ENCODE measurements around the gene GASK1A. TPM values are rescaled to one million over a fixed set of nuclear protein-coding genes. Genes with fewer than 3 reads are reported as not detected.

The GASK1A gene
- total and polyA plus RNA-seq, 2 experiments from 2014 or later = 2.6 to 11.1 TPM

DNA sequence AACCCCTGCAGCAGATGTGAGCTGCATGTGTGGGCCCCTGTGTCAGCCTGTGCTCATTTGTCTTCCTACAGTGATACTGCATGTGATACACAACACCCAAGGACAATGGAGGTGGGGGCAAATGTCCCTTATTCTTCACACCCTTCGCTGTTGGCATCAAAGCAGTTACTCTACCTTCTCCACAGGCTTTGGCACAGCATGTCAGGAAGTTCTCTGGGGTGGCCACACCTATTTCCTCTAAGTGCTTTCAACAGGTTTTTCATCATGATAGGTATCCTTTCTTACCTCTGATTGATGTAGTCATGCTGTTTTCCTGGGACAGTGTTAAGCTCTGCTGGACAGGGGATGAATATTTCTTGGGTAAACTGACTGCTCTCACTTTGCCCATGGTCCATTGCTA, 43.6 kb upstream of the GASK1A start:
- Histone ChIP-seq H3K27me3 (ENCODE audit: insufficient read depth) (no peaks in the 10 kb centered on the region), H3K79me2 (replicated peaks; ENCODE audit: insufficient read depth) (no peaks in the 10 kb centered on the region), H4K20me1 (replicated peaks; ENCODE audit: insufficient read depth) (no peaks in the 10 kb centered on the region), H2AFZ (no peak overlapping the region), H3F3A (replicated peaks; ENCODE audit: low read depth) (no peaks in the 10 kb centered on the region), H3K4me3 (no peak overlapping the region), H3K4me2 (no peak overlapping the region), H3K36me3 (ENCODE audit: insufficient read depth) (no peaks in the 10 kb centered on the region), H3K4me1 (ENCODE audit: insufficient read depth) (no peaks in the 10 kb centered on the region), H3K9me2 (ENCODE audit: insufficient read depth) (no peaks in the 10 kb centered on the region), H3K27ac (ENCODE audit: low read depth) (no peak overlapping the region)
- DNase-seq (ENCODE audit: low spot score) (no peak), ATAC-seq (no peak)
- Mint-ChIP-seq H3K4me3 (no peak overlapping the region), H3K27ac (no peak overlapping the region), H3K4me1 (no peaks in the 10 kb centered on the region; the same call in 2 of the 3 replicates), H3K36me3 (ENCODE audit: low read depth) (no peaks in the 10 kb centered on the region), H3K9me3 (no peaks in the 10 kb centered on the region), H3K27me3 (ENCODE audit: insufficient read depth, low read depth, poor library complexity) (peaks cover 3% of the 10 kb centered on the region)
- TF ChIP-seq EZH2 (IDR thresholded peaks at IDR 0.05; ENCODE audit: low read depth, unreplicated experiment) = no peak
- TF ChIP-seq EZH2phosphoT487 (IDR thresholded peaks at IDR 0.05; ENCODE audit: unreplicated experiment) = no peak
- TF ChIP-seq CREB1 (CRISPR knock-in tag; IDR thresholded peaks at IDR 0.05; ENCODE audit: low read depth) = no peak

DNA sequence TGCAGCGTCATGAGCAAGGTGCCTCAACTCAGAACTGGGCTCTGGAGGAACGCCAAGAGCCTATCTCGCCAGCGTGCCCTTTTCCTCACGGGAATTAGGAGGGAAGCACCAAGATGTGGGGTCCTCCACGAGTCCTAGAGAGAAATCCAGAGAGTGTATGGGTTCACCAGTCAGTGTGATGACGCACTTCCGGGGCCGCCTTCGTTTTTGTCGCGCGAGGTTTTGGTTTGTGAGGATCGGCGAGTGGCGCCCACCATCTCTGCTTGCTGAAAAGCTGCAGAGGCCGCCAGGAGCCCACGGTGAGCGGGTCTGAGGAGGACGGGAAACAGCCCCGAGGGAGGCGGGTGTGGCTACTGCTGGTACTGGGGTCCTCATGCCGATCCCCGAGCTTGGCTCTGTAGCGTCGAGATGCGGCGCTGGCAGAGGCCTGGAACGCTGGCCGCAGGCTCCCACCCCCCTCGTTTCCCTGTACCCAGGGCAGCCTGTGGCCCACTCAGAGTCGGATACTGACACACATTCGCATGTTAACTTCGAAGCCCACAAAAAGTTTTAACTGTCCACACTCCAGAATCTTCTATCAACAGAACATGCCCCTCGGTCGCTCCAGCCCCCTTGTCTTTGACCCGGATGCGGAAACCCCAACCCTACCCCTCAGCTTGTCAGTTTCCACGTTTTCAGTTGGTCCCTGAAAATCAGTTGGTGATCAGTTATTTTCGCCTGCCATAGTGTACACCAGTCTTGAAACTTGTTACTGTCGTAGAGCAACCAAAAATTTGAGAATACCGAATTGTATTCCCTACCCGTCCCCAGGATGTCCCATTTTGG, 42.7 kb upstream of the GASK1A start:
- TF ChIP-seq, protein P1, sequence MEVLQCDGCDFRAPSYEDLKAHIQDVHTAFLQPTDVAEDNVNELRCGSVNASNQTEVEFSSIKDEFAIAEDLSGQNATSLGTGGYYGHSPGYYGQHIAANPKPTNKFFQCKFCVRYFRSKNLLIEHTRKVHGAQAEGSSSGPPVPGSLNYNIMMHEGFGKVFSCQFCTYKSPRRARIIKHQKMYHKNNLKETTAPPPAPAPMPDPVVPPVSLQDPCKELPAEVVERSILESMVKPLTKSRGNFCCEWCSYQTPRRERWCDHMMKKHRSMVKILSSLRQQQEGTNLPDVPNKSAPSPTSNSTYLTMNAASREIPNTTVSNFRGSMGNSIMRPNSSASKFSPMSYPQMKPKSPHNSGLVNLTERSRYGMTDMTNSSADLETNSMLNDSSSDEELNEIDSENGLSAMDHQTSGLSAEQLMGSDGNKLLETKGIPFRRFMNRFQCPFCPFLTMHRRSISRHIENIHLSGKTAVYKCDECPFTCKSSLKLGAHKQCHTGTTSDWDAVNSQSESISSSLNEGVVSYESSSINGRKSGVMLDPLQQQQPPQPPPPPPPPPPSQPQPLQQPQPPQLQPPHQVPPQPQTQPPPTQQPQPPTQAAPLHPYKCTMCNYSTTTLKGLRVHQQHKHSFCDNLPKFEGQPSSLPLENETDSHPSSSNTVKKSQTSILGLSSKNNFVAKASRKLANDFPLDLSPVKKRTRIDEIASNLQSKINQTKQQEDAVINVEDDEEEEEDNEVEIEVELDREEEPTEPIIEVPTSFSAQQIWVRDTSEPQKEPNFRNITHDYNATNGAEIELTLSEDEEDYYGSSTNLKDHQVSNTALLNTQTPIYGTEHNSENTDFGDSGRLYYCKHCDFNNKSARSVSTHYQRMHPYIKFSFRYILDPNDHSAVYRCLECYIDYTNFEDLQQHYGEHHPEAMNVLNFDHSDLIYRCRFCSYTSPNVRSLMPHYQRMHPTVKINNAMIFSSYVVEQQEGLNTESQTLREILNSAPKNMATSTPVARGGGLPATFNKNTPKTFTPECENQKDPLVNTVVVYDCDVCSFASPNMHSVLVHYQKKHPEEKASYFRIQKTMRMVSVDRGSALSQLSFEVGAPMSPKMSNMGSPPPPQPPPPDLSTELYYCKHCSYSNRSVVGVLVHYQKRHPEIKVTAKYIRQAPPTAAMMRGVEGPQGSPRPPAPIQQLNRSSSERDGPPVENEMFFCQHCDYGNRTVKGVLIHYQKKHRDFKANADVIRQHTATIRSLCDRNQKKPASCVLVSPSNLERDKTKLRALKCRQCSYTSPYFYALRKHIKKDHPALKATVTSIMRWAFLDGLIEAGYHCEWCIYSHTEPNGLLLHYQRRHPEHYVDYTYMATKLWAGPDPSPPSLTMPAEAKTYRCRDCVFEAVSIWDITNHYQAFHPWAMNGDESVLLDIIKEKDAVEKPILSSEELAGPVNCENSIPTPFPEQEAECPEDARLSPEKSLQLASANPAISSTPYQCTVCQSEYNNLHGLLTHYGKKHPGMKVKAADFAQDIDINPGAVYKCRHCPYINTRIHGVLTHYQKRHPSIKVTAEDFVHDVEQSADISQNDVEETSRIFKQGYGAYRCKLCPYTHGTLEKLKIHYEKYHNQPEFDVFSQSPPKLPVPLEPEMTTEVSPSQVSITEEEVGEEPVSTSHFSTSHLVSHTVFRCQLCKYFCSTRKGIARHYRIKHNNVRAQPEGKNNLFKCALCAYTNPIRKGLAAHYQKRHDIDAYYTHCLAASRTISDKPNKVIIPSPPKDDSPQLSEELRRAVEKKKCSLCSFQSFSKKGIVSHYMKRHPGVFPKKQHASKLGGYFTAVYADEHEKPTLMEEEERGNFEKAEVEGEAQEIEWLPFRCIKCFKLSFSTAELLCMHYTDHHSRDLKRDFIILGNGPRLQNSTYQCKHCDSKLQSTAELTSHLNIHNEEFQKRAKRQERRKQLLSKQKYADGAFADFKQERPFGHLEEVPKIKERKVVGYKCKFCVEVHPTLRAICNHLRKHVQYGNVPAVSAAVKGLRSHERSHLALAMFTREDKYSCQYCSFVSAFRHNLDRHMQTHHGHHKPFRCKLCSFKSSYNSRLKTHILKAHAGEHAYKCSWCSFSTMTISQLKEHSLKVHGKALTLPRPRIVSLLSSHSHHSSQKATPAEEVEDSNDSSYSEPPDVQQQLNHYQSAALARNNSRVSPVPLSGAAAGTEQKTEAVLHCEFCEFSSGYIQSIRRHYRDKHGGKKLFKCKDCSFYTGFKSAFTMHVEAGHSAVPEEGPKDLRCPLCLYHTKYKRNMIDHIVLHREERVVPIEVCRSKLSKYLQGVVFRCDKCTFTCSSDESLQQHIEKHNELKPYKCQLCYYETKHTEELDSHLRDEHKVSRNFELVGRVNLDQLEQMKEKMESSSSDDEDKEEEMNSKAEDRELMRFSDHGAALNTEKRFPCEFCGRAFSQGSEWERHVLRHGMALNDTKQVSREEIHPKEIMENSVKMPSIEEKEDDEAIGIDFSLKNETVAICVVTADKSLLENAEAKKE (CRISPR knock-in tag; IDR thresholded peaks at IDR 0.05) = no peak
- TF ChIP-seq ZNF114 (CRISPR knock-in tag; IDR thresholded peaks at IDR 0.05) (no peak), STAT1 (IDR thresholded peaks at IDR 0.05; ENCODE audit: unreplicated experiment) (no peak), EZH2phosphoT487 (IDR thresholded peaks at IDR 0.05; ENCODE audit: unreplicated experiment) (no peak), REST (IDR thresholded peaks at IDR 0.05; ENCODE audit: unreplicated experiment) (no peak), JUNB (IDR thresholded peaks at IDR 0.05; ENCODE audit: unreplicated experiment) (no peak), NANOG (IDR thresholded peaks at IDR 0.05; ENCODE audit: borderline replicate concordance) (no peak), POLR2AphosphoS5 (IDR thresholded peaks at IDR 0.05; ENCODE audit: low read depth) (no peak), EZH2 (IDR thresholded peaks at IDR 0.05; ENCODE audit: low read depth, unreplicated experiment) (no peak)
- Histone ChIP-seq H3F3A (replicated peaks; ENCODE audit: low read depth) (no peaks in the 10 kb centered on the region), H3K4me2 (no peak overlapping the region)

More for the DNA sequence above, 42.7 kb upstream of the GASK1A start:
- no peaks in the 10 kb centered on the region for H4K20me1 ChIP-seq (replicated peaks; ENCODE audit: insufficient read depth)
- no peaks in the 10 kb centered on the region for H3K9me3 Mint-ChIP-seq
- no peaks in the 10 kb centered on the region for H3K27me3 ChIP-seq (ENCODE audit: insufficient read depth)
- H3K4me3 Mint-ChIP-seq = no peak overlapping the region
- no peaks in the 10 kb centered on the region for H3K9me2 ChIP-seq (ENCODE audit: insufficient read depth)
- ATAC-seq (peak; percentile 47; the same call in 1 of the 3 replicates), DNase-seq (ENCODE audit: low spot score) (peak; percentile 38)
- H3K27ac ChIP-seq (ENCODE audit: low read depth) = no peak overlapping the region
- peaks cover 3% of the 10 kb centered on the region for H3K27me3 Mint-ChIP-seq (ENCODE audit: insufficient read depth, low read depth, poor library complexity)
- H3K4me1 Mint-ChIP-seq = no peaks in the 10 kb centered on the region; the same call in 2 of the 3 replicates
- no peak overlapping the region for H2AFZ ChIP-seq
- H3K36me3 ChIP-seq (ENCODE audit: insufficient read depth) = no peaks in the 10 kb centered on the region
- no peaks in the 10 kb centered on the region for H3K79me2 ChIP-seq (replicated peaks; ENCODE audit: insufficient read depth)
- no peak overlapping the region for H3K27ac Mint-ChIP-seq
- H3K4me1 ChIP-seq (ENCODE audit: insufficient read depth) = no peaks in the 10 kb centered on the region
- H3K4me3 ChIP-seq = no peak overlapping the region
- H3K36me3 Mint-ChIP-seq (ENCODE audit: low read depth) = no peaks in the 10 kb centered on the region

Measured in GM23338 (cell line).